ENCODE data around the gene DOCK9. TPM values are rescaled to one million over a fixed set of nuclear protein-coding genes. Genes with fewer than 3 reads are reported as not detected.

Gene DOCK9
- total and polyA plus RNA-seq, 7 donors, result 13.8 to 39.5 (median 19.9) TPM

GRCh38 chr13:98874029-98874397 is 103.9 kb downstream of the DOCK9 start:
- ATAC-seq (no peak), DNase-seq (no peak)
- intact Hi-C loops (cut with DNase I), result loop anchor here in 1 of 2 donors (10.0 kb wide), 1 partner anchor 161 kb away; no protein-coding TSS in a partner anchor
- no peak for TF ChIP-seq CTCF (IDR thresholded peaks at IDR 0.05)
- no peaks in the 10 kb centered on the region for H3K4me1 ChIP-seq
- peaks cover 2 to 24% of the 10 kb centered on the region in 2 donors for H3K36me3 ChIP-seq (ENCODE audit: insufficient read depth in 1 of 2, low read depth in 1 of 2)
- no peaks in the 10 kb centered on the region for H3K27me3 ChIP-seq (ENCODE audit: insufficient read depth in 3 of 3, low read length in 2 of 3)
- H3K27ac ChIP-seq, result no peak overlapping the region
- WGBS, 3 donors, result 93 to 98% (median 98%) methylated on average over 2 of the region's 2 CpGs
- no peaks in the 10 kb centered on the region for H3K9me3 ChIP-seq
- H3K4me3 ChIP-seq, result no peak overlapping the region

- ATAC-seq, result no peak
- Histone ChIP-seq H3K27ac (no peak overlapping the region), H3K36me3 (ENCODE audit: insufficient read depth in 1 of 2, low read depth in 1 of 2) (peaks cover 2 to 23% of the 10 kb centered on the region in 2 donors), H3K4me3 (no peak overlapping the region), H3K27me3 (ENCODE audit: insufficient read depth in 3 of 3, low read length in 2 of 3) (no peaks in the 10 kb centered on the region), H3K9me3 (no peaks in the 10 kb centered on the region), H3K4me1 (no peaks in the 10 kb centered on the region)
- DNase-seq, result no peak
- no peak for TF ChIP-seq CTCF (IDR thresholded peaks at IDR 0.05)
- WGBS, 3 donors, result 99 to 100% (median 99%) methylated on average over 3 of the region's 3 CpGs
- intact Hi-C loops (cut with DNase I), result loop anchor here in 1 of 2 donors (10.0 kb wide), 1 partner anchor 161 kb away; no protein-coding TSS in a partner anchor
Observed at GRCh38 chr13:98873377-98874028, 104.4 kb downstream of the DOCK9 start.

GRCh38 chr13:98871727-98872126 is 106.1 kb downstream of the DOCK9 start:
- H3K27ac ChIP-seq, result no peak overlapping the region
- intact Hi-C loops (cut with DNase I), result loop anchor here in 1 of 2 donors (10.0 kb wide), 1 partner anchor 163 kb away; no protein-coding TSS in a partner anchor
- TF ChIP-seq CTCF (IDR thresholded peaks at IDR 0.05), result no peak
- H3K4me3 ChIP-seq, result no peak overlapping the region
- no peaks in the 10 kb centered on the region for H3K4me1 ChIP-seq
- H3K36me3 ChIP-seq (ENCODE audit: insufficient read depth in 1 of 2, low read depth in 1 of 2), result peaks cover 2 to 31% of the 10 kb centered on the region in 2 donors
- H3K9me3 ChIP-seq, result no peaks in the 10 kb centered on the region
- H3K27me3 ChIP-seq (ENCODE audit: insufficient read depth in 3 of 3, low read length in 2 of 3), result no peaks in the 10 kb centered on the region
- WGBS, 3 donors, result 85 to 90% (median 90%) methylated on average over 13 of the region's 13 CpGs
- DNase-seq (no peak), ATAC-seq (no peak)

GRCh38 chr13:98869408-98870090 is 108.3 kb downstream of the DOCK9 start:
- no peak overlapping the region for H3K27ac ChIP-seq
- no peaks in the 10 kb centered on the region for H3K9me3 ChIP-seq
- no peaks in the 10 kb centered on the region for H3K4me1 ChIP-seq
- TF ChIP-seq CTCF (IDR thresholded peaks at IDR 0.05), result no peak
- intact Hi-C loops (cut with DNase I), result loop anchor here in 1 of 2 donors (10.0 kb wide), 1 partner anchor 165 kb away; no protein-coding TSS in a partner anchor
- no peak overlapping the region for H3K4me3 ChIP-seq
- ATAC-seq, result peak in 3 of 4 donors; percentile 49 to 77 (median 68)
- no peak for DNase-seq
- H3K27me3 ChIP-seq (ENCODE audit: insufficient read depth in 3 of 3, low read length in 2 of 3), result no peaks in the 10 kb centered on the region
- peaks cover 2 to 38% of the 10 kb centered on the region in 2 donors for H3K36me3 ChIP-seq (ENCODE audit: insufficient read depth in 1 of 2, low read depth in 1 of 2)
- 59 to 63% (median 59%) methylated on average over 6 of the region's 6 CpGs for WGBS, 3 donors
